Measurements from ENCODE around the gene CAMK2G.

The CAMK2G gene

DNA sequence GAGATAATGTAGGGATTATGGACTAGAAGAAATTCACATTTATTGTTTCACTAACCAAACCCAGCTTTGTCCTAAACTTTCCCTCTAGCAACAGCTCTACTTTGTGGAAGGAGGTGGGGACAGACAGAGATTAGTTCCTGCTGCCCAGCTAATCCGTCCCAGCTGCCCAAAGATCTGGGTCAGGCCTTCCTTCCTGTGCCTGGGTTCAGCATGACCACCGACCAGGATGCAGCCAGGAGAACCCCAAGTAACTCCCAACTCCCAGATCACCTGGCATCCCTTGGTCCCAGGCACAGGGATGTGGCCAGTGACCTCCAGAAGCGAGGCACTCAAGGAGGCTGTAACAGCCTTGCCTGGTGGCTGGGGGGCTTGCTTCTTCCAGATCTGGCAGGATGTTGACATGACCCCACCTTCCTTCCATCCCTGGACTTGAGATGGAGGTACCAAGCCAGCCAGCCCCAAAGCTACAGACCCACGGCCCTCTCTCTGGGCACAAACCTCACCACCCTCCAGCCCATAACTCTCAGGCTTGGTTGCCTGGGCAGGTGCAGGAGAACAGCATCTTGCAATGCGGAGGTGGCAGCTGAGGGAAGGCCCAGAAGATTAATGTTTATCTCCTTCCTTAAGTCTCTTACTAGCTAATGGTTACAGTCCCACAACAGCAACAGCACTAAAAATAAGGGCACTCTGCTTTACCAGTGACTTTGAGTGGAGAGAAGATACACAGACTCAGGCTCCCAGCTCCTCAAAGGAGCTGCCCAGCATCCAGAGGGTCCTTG is 11.1 kb downstream of the CAMK2G start:
- DNase-seq (ENCODE audit: low spot score) = no peak

DNA sequence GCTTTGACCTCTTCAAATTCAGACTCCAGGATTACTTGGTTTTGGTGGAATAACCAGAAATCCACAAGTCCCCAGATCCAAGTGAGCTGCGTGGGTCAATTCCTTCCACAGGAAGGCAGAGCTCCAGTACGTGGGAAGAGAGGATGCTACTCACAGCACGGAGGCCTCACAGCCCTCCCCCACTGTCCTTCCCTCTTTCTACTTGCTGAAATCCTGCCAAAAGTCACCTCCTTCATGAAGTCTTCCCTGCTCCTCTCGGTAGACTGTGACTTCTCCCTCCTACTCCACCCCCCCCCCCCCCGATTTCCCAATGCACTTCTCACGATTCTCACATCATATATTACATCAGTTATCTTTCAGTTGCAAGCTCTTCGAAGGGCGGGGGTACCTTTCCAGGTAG is 12.3 kb downstream of the CAMK2G start:
- DNase-seq (ENCODE audit: low spot score) = no peak

DNA sequence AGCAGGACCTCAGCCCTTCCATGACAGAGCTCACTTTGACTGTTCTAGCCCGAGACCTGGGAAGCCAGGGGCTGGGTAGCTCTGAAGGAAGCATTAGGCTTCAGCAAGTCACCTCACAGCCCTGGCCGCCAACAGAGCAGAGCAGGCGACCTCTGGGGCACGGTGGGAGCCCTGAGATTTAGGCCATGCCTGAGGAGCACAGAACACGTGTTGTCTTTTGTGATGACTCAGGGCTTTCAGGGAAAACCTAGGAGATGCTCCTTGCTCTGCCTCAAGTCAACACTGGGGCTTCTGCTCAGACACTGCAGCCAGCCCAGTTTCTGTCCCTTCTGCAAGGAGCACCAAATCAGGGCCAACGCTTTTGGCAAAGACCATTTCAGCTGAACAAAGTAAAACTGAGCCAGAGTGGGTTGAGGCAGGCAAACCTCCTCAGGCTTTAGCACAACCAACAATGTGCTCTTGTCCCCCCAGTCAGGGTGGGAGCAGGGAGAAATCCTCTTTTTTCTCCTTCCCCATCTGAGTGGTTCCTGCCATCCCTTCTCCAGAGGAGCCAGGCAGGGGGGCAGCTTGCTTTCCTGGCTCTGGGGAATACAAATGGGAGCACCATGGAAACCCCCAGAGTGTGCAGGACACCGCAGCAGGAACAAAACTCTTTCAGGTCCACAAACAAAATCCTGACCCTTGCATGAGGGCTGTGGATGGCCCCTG is 14.4 kb downstream of the CAMK2G start:
- DNase-seq (ENCODE audit: low spot score) = peak; percentile 4

DNA sequence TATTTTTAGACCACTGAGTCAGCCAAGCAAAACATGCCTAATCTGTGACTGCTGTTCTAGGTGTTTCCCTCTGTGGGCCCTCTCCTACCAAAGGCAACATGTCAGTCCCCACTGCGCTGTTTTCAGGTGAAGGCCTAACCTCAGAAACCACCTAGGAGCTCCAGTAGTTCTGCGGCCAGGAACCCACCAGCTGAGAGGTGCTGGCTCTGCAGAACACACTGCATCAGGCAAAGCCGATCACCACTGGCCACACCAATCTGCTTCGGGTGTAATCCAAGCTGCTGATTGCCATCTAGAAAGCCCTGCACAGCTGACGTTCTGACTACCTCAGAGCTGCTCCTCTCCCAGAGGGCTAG is 14.9 kb downstream of the CAMK2G start:
- DNase-seq (ENCODE audit: low spot score) = peak; percentile 52

DNA sequence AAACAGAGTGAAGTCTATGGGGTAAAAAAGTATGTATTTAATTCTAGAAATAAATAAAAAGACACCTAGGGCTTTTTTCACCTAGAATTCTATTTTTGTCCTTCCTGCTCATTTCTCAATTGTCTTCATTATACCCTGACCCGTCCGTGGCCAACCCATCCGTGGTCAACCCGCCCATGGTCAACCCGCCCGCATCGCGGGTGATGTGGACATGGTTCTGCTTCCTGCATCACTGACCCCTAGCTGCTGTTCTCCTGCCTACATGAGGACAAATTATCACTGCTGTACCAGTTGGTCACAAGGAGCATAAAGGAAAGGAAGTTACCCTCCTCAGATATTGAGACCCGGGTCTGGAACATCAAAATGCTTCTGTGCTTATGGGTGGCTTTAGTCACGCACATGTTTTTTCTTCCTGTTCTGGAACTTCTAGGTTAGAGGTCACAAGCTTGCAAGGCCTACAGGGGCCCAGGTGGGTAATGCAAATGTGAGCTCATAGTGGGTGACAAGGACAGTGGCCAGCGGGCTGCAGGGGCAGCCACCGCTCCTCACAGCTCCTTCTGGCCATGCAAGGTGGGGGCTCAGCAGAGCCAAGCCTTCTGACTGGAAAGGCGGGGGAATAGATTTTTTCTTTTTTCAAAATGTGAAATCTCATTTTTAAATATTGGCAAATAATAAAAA is 15.5 kb downstream of the CAMK2G start:
- no peak for DNase-seq (ENCODE audit: low spot score)

DNA sequence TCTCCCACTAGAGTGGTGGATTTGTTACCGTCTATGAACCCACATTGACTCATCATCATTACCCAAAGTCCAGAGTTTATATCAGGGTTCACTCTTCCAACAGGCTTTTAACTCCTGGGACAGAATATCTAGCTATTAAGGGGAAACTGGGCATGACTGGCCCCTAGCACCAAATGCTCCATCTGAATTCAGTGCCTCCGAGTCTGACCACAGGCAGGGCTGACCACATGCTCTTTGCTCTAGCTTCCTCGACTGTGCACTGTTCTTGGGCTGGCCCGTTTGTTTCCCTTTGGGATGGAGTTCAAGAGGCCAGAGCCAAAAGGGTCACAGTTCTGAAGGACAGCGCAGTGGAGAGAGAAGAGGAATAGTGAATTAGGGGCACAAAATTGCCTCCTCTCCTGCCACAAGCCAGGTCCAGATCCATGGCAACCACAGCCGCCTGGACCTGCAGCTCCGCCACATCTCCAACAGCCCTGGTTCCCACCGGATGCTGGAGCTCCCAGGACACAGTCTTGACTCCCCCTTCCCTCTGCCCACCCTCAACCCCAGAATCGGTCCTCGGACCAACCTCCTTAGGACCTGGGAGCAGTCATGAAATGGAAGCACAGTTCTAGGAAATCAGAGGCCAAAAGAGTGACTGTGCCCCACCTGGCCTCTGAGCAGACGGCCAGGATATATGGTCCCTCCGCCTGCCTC is 16.2 kb downstream of the CAMK2G start:
- DNase-seq (ENCODE audit: low spot score) = no peak

DNA sequence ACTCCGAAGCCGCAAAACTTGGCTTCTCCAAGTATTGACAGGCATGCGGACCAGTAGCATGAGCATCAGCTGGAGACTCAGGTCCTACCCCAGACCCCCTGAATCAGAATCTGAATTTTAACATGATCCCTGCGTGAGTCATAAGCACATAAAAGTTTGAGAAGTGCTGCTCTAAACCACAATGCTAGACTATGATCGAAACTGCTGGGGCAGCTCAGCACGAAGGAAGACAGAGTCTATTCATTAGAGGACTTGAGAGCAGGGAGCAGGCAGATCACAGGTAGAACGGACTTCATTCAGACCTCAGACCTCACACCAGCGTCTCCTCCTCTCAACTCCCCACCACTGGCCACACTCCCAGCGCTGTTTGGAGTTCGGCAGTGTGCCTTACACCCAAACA is 16.9 kb downstream of the CAMK2G start:
- peak; percentile 44 for DNase-seq (ENCODE audit: low spot score)

DNA sequence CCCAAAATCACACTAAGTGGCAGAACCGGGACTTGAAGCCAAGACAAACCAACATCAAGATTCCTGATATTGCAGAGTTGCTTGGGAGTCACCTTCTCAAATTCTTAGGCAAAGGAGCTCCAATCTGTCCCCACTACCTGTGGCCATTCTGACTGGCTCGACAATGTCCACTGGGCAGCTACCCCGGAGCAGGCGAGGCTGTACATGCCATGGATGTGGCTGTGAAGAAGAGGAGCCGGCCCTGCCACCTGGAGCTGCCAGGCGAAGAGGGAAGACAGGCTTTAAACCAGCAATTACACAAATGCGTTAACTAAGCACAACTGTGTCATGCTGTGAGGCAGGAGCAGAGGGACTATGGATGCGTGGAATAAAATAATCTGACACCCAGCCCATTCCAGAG is 18.1 kb downstream of the CAMK2G start:
- DNase-seq (ENCODE audit: low spot score) = no peak

DNA sequence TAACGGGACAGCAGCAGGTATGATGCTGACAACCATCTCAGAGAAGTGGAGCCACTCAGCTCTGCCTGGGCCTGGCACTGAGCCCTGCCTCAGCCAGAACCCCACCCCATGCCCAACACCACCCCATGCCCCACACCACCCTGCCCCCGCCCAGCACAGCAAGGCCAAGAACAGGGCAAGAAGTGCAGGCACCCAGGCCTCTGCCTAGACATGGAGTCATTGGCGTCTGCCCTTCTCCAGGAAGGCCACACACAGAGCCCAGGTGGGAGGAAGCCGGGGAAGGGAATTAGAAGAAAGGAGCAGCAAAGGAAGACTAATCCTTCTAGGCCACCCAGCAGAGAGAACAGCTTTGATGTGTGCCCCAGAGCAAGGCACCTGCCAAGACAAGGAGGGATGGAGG is 18.9 kb downstream of the CAMK2G start:
- DNase-seq (ENCODE audit: low spot score) = no peak

DNA sequence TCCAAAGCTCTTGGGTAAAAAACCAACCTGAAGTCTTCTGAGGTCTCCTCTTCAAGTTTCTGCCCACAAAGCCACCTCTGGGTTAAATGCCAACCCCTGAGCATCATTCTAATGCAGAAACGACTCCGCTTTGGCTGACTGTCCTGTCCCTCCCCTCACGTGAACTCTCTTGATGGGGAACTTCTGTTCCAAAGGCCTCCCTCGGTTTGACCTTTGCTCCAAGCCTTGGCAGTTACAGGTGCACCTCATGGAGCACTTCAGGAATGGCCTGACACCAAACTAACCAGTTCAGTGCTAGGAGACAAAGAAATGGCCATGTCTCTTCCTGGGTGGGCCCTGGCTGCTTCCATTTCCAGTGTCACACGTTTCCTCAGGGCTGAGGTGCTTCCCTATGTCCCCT is 20.0 kb downstream of the CAMK2G start:
- no peak for DNase-seq (ENCODE audit: low spot score)

DNA sequence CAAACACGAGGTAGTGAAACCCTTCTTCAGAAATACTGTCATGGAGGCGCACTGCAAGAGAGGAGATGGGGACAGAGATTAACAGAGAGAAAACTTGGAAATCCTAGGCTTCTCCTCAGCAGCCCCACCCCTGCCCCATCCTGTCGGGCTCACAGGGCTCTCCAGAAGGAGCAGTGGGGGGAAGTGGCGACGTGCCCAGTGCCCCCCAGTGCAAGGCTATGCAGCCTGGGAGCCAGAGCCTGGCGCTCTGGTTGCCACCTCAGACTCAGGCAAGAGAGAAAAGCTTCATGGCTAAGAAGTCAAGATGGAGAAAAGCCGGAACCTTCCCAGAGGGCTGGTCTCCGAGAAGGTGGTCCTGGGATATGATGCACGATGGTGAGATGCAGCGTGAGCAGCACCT is 21.2 kb downstream of the CAMK2G start:
- no peak for DNase-seq (ENCODE audit: low spot score)

DNA sequence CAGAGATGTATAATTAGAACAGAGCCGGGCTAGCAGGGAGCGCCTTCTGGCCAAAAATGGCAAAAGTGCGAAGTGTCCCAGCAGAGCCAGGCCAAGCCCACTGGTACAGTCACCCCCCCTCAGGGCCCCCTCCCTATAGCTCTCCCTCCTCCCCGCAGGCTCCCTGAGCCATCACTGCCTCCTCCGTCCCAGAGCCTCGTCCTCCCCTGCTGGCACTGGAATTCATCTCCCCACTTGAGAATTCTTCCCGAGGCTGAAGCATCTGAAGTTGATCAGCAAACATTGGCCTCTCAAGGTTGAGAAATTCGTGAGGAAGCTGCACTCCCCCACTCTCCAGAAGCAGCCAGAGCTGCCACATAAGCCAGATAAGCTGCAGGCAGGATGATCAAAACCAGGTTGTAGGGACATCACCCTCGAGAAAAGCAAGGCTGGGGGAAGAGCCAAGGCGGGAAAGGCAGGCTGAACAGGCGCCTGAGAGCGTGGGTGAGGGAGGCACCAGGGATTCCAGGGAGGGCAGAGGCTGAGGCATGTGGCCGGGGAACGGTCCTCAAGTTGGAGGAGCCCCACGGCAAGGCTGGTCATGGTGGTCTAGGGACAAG is 23.4 kb downstream of the CAMK2G start:
- DNase-seq (ENCODE audit: low spot score) = no peak

DNA sequence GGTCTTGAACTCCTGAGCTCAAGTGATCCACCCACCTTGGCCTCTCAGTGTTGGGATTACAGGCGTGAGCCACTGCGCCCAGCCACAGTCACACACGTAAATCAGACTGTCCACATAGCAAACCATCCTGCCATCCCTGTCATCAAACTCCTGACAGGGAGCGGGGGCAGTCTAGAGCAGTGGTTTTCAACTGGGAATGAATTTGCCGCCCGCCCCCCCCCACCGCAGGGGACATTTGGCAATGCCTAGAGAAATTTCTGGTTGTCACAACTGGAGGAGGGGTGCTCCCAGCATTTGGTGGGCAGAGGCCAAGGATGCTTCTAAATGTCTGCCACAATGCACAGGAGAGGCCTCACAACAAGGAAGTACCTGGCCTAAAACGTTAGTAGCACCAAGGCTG is 24.1 kb downstream of the CAMK2G start:
- no peak for DNase-seq (ENCODE audit: low spot score)

DNA sequence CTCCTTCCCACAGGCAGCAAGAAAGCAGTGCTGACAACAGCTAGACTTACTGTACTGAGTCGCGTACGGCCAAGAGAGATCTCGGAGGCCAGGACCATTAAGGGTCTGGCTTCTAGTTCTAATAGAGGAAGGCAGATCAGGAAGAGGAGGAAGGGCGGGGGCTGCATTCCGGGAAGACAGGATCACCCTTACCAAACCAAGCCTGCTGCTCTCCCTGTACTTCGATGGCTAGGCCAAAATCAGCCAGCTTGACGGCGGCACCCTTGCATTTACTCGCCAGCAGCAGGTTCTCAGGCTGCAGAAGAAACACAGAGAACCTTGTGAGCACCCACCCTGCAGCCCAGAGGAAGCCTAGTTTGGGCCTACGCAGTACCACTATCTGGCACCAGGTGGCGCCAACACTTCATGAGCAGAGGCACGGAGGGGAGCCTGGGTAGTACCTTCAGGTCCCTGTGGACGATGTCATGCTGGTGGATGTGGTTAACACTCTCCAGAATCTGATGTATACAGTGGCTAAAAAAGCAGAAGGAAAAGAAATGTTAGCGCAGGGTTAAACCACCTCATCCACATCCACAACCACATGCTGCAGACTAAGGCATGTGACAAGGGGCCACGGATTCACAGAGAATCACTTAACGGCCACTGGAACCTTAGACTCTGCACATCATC is 25.4 kb downstream of the CAMK2G start:
- DNase-seq (ENCODE audit: low spot score) = peak; percentile 93

DNA sequence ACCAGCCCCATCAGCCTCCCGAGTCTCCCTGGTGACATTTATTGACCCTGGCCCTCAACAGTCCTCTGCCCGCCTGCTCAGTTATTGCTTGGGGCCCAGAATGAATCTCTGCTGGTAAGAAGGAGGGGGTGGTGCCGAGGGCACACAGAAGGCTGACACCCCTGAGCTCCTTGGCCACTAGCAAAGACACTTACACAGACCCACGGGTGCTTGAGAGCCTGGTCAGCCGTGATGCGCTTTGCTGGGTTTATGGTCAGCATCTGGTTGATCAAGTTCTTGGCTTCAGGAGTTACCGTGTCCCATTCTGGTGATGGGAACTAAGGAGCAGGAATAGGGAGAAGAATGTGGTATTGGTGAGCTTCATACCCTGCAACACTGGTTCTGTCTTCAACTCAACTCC is 27.3 kb downstream of the CAMK2G start:
- DNase-seq (ENCODE audit: low spot score) = no peak

DNA sequence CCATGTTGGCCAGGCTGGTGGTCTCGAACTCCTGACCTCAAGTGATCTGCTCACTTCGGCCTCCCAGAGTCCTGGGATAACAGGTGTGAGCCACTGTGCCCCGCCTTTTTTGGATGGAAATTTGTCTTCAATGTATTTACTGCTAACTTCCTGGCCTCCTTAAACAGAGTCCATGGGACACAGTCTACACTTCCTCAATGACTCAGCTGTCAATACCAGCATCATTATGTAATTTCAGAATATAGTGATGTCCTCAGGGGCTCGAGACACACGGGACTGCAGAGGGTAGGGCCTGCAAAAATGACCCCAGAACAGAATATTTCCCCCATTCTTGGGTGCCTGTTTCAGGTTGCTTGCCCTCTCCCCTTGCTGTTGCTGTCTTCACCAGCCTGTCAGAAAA is 31.1 kb downstream of the CAMK2G start:
- DNase-seq (ENCODE audit: low spot score) = no peak

DNA sequence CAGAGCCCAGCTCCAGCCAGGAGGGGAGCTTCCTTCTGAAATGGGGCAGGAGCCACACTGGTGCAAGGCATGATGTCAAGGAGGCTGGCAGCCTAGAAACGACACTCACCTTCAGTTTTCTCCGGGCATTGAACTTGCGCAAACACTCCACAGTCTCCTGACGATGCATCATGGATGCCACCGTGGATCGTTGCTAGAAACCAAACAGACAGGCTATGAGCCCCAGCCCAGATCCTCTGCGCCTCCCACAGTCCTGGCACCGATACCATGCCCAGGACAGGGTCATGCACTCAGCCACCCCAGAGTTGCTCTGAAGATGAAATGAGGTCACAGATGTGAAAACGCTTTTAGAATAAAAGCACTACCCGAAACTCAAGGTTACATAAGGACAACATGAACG is 32.0 kb downstream of the CAMK2G start:
- DNase-seq (ENCODE audit: low spot score) = no peak

DNA sequence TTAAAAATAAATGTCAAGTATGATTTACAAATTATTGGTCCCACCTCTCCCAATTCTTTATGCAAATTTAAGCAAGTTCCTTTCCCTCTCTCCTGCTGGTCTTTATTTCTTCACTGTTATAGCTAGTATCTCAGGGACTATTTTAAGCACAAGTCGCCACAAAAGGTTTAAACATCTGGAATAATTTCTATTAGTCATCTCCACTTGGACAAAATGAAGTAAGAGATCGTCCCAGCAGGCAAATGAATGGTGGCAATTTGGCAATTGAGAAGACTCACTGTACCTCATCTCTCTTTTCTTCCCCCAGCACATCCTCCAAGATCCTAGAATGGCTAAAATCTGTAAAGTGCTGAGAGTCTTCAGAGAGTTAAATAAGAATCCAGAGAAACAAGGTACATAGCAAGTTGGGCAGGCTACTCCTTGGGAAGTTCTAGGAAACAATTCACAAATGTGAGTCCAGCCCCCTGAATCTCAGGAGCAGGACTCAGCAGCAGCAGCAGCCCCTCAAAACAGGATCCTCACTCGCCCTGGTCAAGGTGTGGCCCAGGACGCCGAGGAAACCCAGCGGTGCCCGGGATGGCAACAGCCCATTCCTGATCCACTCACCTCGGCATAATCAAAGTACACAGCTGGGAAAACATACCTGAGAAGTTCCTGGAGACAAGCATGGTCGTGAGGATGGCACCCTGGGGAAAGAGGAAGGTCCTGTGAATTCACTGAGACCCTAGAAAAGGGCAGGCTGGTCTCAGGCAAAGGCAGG is 32.6 kb downstream of the CAMK2G start:
- DNase-seq (ENCODE audit: low spot score) = no peak

DNA sequence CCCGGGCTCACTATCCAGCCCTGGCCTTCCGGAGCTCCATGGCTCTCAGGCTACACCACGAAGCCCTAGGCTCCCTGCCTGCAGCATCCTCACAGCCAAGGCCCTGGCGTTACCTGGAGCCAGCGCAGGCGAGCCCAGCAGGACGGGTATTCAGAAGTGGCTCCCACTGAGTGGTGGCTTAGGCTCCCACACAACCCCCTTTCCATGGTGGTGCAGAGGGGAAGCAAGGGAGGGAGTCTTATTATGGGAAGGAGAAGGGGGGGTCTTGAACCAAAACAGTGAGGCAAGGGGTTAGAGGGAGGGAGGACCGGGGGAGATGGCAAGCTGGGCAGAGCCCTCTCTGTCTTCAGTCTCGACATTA is 33.3 kb downstream of the CAMK2G start:
- DNase-seq (ENCODE audit: low spot score) = no peak

DNA sequence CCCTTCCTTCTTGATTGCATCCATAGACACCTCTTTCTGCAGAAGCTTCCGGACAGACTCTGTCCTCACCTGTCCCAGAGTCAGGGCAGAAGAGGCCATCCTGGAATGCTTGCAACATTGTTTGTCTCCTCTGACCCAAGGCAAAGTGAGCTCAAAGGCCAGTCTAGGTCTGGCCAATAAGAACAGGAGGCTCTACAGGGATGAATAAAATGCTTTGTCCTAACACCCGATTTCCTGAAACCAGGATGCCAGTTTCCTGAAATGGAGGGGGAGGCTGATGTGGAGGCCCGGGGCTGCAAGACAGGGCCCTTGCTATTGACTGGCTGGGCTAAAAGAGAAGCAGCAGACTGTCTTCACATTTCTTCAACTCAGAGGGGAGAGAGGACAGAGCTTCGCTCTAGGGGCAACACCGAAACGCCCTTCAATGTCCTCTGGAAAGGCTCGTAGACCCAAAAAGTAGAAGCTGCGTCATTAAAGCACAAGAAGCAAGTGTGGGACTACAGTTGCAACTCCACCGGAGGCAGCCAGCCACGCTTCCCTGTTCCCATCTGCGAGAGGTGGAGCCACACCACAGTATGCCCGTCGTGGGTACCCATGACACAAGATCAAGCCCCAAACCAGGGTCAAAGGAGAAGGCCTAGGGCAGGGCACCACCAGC is 33.8 kb downstream of the CAMK2G start:
- no peak for DNase-seq (ENCODE audit: low spot score)

DNA sequence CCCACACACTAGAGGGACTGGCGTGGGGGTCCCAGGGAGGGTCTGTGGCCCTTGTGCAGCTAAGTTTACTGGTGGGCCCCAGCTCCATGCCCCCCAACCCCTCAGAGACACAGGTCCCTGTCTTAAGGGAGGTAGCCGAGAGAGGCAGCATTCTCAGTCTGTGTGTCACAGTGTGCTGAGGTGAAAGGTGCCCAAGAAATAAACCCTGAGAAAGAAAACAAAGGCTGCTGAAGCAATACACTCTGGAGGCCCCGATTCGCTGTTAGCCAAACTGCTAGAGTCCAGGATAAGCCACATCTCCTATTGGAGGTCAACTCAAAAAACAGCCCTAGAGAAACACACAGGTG is 34.3 kb downstream of the CAMK2G start:
- no peak for DNase-seq (ENCODE audit: low spot score)

Data from CD4-positive, alpha-beta T cell treated with Interleukin-2 at 100 ng/mL for 4 hours (primary cell).